GM19452 (cell line): ENCODE data around the gene EBF3.

ENCODE experiments used
- ATAC-seq: cut with Tn5 transposase; IDR thresholded peaks from one replicate; pipeline ENCODE4 v1.9.1; 2021; ENCODE audit not compliant: unreplicated experiment

Gene EBF3

DNA sequence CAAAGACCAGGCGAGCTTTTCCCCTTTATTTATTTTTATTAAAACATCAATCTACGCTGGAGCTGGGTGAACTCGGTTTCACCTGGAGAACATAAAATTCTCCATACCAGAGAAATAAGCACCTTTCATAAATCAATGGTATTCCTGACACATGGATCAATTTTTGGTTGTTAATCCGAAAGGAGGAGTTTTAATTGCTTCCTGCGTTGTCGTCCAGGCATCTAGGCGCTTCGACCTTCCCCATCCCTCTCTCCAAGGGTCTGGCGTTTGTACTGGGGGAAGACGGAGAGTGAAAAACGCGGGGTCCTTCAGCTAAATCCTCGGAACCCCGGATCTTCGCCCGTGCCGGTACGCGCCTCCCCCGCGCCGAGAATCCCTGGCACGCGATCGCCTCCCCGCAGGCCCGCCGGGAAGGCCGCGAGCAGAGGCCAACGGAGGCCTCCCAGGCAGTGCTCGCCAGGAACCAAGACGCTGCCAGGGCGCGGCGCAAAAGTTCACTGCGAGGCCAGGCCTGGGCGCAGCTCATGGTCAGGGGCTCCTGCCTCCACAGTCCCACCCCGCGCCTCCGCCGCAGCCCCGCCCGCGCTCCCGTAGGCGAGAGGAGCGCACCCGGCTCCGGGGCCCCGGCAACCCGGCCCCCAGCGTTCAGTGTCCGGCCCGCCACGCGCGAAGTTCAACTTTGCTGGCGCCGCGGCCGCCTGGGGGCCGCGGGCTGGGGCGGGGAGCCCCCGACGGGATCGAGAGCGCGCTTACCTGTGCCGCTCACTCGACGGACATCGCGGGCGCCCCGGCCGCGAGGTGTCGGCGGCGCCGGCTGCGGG lies 8.3 kb upstream of the EBF3 start:
- ATAC-seq: no peak

GRCh38 chr10:129971381-129972144 lies 7.5 kb upstream of the EBF3 start:
- no peak for ATAC-seq

- ATAC-seq: no peak
Measured at GRCh38 chr10:129970465-129971364, 6.6 kb upstream of the EBF3 start.

DNA sequence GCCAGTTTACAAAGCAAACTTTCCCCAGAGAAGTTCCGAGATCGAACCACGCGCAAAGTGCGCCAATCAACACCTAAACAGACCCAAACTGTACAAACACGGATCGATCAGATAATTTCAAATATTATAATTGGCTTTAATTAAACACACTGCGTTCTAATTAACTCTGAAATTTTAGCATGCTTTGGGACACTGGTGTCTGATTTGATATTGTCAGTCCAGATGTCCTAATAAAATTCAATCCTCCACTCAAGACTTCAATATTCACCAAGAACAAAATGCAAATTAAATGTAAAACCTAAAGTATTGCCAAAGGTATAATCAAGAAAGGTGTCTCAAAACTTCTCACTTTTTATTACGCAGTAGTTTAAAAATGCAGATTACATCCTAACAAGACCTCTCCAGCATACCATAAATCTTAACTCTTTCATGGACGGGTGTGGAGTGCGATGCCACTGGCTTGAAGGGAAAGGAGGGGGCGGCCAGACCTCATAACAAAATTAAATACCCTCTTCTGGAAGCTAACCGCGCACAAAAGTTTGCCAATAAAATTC lies 5.9 kb upstream of the EBF3 start:
- ATAC-seq: no peak

GRCh38 chr10:129969184-129969910 lies 5.3 kb upstream of the EBF3 start:
- ATAC-seq: no peak

GRCh38 chr10:129968853-129969183 lies 4.7 kb upstream of the EBF3 start:
- no peak for ATAC-seq

- ATAC-seq: no peak
Measured at GRCh38 chr10:129968020-129968852, 4.2 kb upstream of the EBF3 start.

- no peak for ATAC-seq
Measured at GRCh38 chr10:129967579-129968019, 3.5 kb upstream of the EBF3 start.

- no peak for ATAC-seq
Measured at GRCh38 chr10:129966889-129967578, 3.0 kb upstream of the EBF3 start.

DNA sequence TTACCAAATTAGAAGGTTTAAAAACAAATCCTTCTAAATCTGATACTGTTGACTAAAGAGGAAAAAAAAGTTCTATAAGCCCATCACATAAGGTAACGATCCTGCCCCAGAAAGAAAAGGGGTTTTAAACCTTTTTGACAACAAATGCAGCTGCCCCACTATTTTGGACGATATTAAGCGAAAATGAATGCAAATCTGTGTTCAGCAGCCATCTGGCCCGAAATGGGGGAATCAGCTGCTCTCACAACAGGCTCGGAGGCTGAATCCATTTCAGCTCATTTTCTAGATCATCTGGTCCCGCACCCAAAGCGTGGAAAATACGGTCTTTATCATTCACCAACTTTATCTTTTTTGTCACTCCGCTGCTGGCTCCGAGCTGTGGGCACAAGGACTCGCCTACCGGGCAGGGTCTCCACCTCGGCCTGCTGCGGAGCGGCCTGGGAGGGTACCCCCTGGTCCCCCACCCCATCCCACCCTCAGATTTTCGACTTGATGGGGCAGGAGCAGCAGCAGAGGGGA lies 2.4 kb upstream of the EBF3 start:
- no peak for ATAC-seq

DNA sequence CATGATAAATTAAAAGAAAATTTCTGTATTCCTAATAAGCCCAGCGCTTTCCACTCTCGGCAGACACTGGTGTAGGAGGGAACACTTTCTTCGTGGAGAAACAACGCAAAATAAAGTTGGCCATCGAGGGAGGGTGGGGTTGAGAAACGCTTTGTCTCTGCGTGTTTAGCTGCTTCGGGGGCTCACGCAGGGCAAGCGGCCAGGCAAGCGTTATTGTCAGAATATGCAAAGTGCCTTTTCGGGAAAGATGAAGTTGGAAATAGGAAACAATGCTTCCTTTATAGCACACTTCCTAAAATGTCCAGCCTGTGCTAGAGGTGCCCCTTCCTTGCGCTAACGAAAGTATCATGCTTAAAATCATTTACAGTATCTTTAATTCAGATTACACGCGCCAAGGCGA lies 1.9 kb upstream of the EBF3 start:
- no peak for ATAC-seq

DNA sequence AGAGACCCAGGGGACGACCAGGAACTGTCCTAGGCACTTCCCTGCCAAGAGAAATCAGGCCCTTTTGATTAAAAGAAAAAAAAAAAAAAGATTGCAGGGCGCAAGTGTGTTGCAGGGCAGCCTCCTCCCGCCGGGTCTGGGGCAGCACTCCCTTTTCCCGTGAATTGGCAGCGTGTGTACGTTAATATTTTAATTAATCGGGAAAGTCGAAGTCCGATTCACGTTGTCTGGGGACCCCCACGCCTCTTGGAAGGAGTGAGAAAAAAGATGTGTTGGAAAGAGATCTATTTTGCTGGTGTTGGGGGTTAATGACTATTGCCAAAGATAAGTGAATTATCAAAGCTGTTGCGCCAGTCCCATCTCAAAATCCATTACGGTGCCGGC lies 1.3 kb upstream of the EBF3 start:
- ATAC-seq: no peak

- ATAC-seq: no peak
Measured at GRCh38 chr10:129964611-129965424, 744 bp upstream of the EBF3 start.

DNA sequence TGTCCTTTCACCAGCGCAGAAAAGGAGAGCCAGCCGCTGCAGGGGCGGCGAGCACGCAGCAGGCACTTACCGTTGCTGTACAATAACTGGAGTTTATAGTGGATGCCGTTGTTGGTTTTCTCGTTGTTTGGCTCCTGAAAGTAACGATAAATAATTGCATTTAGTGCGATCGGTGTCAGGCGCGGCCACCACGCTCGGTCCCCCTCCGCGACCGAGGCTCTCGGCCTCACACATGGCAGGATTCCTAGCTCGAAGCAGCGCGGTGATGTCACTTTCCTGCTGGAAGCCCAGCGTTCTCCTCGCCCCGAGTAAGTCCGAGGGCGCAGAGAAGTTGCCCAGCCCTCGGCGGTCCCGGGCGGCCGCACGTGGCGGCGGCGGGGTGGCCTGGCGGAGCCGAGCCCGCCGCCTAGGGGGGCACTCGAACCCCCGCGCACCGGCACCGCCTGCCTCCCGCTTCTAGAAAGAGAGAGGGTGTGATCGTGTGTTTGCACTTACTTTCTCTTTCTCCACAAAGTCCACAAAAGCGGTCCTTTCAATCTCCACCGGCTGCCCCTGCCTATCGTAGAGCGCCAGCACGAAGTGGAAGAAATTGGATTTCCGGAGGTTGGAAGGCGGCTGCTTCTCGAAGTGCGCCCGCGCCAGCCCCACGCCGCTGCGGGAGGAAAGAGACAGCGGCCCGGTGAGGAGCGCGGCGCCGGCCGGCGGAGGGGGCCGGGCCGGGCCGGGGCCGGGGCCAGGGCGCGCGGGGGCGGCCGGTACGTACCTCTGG lies 1.0 kb downstream of the EBF3 start:
- no peak for ATAC-seq

DNA sequence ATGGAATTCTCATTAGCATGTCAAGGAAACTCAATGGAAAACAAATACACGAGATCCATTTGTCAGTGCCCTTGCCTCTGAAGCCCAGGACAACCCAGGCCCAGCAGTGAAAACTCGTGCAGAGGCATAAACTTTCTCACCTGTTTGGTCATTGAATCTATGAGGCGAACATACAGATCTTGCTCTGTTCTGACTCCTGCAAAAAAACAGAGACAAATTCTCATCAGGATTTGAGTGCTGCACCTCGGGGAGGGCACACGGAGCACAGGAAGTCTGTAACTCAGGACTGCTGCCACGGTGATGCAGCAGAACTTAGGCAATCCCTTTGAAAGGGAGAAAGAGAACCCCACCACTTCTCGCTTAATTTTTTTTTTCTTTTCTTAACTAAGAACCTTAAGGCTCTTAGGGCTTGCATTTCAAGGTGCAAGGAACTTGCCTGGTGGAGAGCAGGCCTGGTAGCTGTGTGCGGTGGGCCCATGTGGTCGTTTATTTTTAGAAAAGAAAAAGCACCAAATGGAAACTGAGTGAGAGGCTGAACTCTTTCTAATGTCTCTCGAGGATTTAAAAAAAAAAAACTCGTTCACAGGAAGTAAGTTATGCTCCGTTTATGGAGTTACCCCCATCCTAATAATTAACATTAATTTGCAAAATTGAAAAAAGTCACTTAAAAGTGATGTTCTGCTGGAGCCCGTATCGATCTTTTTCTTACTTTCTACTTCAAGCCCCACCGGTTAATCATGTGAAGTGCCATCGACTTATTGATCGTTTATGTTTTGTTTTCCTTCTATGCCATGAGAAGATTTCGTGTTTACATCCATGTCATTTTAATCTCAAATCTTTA lies 1.8 kb downstream of the EBF3 start:
- no peak for ATAC-seq

DNA sequence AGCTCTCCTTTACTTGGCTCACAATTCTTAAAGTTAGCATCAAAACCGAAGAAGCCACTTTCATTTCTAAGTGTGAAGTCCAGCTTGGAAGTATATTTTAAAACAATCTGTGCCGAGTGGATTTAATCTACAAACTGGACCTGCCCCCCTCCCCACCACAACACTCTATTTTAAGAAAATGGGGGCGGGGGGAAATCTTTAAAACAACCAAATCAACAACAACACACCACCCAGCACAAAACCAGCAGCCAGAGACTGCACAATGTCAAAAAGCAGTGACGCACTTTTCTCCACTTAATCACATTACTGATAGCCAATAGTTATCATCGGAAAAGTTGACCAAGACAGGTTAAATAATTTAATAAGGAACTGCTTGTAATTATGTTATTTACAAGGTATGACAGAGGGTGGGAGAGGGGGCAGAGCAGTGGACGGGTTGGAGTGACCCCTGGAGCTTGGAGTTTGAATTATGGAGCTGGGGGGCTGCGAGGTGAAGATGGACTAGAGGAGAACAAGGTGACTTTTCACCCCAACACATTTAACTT lies 2.8 kb downstream of the EBF3 start:
- ATAC-seq: no peak
